ENCODE results near the gene ACP7.

- TF ChIP-seq MAX (IDR thresholded peaks at IDR 0.05; ENCODE audit: insufficient read depth, insufficient read length), result no peak
- TF ChIP-seq CTCF (IDR thresholded peaks at IDR 0.05; ENCODE audit: extremely low read depth in 1 of 2, insufficient read depth in 1 of 2, low read depth in 1 of 2, low read length in 2 of 2), result no peak
- no peak for TF ChIP-seq POLR2A (IDR thresholded peaks at IDR 0.05; ENCODE audit: low read depth, low read length)
- TF ChIP-seq MYC (IDR thresholded peaks at IDR 0.05; ENCODE audit: low read depth, low read length), result no peak
- no peak for TF ChIP-seq GATA2 (IDR thresholded peaks at IDR 0.05; ENCODE audit: insufficient read depth, insufficient read length, low read depth, low read length)
- TF ChIP-seq EZH2 (IDR thresholded peaks at IDR 0.05; ENCODE audit: borderline replicate concordance, low read depth, low read length, severe bottlenecking), result no peak
- no peak for TF ChIP-seq POLR2AphosphoS5 (IDR thresholded peaks at IDR 0.05; ENCODE audit: insufficient read depth, low read depth, low read length)
Observed at GRCh38 chr19:39138221-39139211, 54.3 kb downstream of the ACP7 start.
